K562 (cell line): ENCODE measurements around the gene ERC2. TPM values are rescaled to one million over a fixed set of nuclear protein-coding genes. Genes with fewer than 3 reads are reported as not detected.

Source experiments
- ATAC-seq: fragments of 200-7000 bp; cut with Tn5 transposase; 3 replicates; pipeline ENCODE4 v1.9.1; 2020; ENCODE audit warnings: moderate library complexity
- BruUV-seq: library from RNA; stranded (reverse); fragments of 400-500 nt; replicated peaks from 2 replicates; lab custom pipeline; 2021; lab: Mats Ljungman, UMichigan
- CTCF ChIA-PET: fragments of 300-600 bp; formaldehyde crosslinking; extraction: SDS; loops from one replicate; lab custom pipeline; 2021; ENCODE audit warnings: low intra/inter-chr PET ratio; lab: Yijun Ruan, JAX
- POLR2A ChIA-PET: fragments of 300-600, 350-650 bp; sonication (Branson Sonifier 250); formaldehyde crosslinking; extraction: SDS; loops from one replicate; lab custom pipeline; 2021; ENCODE audit warnings: antibody characterized with exemption, inconsistent platforms; lab: Yijun Ruan, JAX
- DNase-seq, 4 experiments: peaks; one replicate each; pipeline versions ENCODE4 v3.0.0 to v3.0.0-alpha.2; 2011 to 2018; ENCODE audit warnings: low spot score in 3 of 4, mixed read lengths in 3 of 4; ENCODE audit errors: extremely low read depth in 1 of 4
- FAIRE-seq: peaks from 2 replicates; lab custom pipeline; 2011; peaks lifted over from hg19 to GRCh38; lab: Jason Lieb, UNC
- H2AFZ ChIP-seq: 2 replicates; pipeline ENCODE4 v1.6.0; 2011; ENCODE audit warnings: low read depth, low read length, control low read depth, inconsistent platforms
- H3K27ac ChIP-seq: fragments of 200-600 bp; 3 replicates; pipeline ENCODE4 v1.8.0; 2011; ENCODE audit warnings: low read depth, mild to moderate bottlenecking, control low read depth, inconsistent platforms, low read length, moderate library complexity, mixed read lengths; ENCODE audit errors: extremely low read depth
- H3K27me3 ChIP-seq, 2 experiments: fragments of 300-600 bp in 1 of 2; 2 replicates in 1 of 2; 3 replicates in 1 of 2; pipeline versions ENCODE4 v1.6.0 to v1.8.0; 2011; ENCODE audit warnings: inconsistent platforms in 2 of 2, low read length in 2 of 2, mild to moderate bottlenecking in 1 of 2, mixed read lengths in 1 of 2, moderate library complexity in 1 of 2; ENCODE audit not compliant: control insufficient read depth in 2 of 2, insufficient read depth in 2 of 2
- H3K36me3 ChIP-seq: fragments of 300-600 bp; 3 replicates; pipeline ENCODE4 v1.8.0; 2011; ENCODE audit warnings: mild to moderate bottlenecking, low read length, inconsistent platforms; ENCODE audit not compliant: control insufficient read depth, insufficient read depth
- H3K4me1 ChIP-seq, 2 experiments: fragments of 200-600 bp in 1 of 2; replicated peaks in 1 of 2; 2 replicates in 1 of 2; 3 replicates in 1 of 2; pipeline versions ENCODE4 v1.5.1 to v1.8.0; 2011; ENCODE audit warnings: inconsistent platforms in 2 of 2, low read length in 2 of 2, mild to moderate bottlenecking in 1 of 2, mixed read lengths in 1 of 2, moderate library complexity in 1 of 2; ENCODE audit not compliant: control insufficient read depth in 2 of 2, insufficient read depth in 2 of 2
- H3K4me2 ChIP-seq: 2 replicates; pipeline ENCODE4 v1.6.1; 2011; ENCODE audit warnings: low read length, control low read depth, inconsistent platforms, mixed read lengths; ENCODE audit not compliant: insufficient read depth
- H3K4me3 ChIP-seq: fragments of 200-600 bp; sonication (generic), shearing (Covaris generic); 2 replicates; pipeline ENCODE4 v1.5.1; 2016; ENCODE audit warnings: control low read depth, inconsistent platforms
- H3K79me2 ChIP-seq: fragments of 200-600 bp; 3 replicates; pipeline ENCODE4 v1.8.0; 2011; ENCODE audit warnings: low read length, inconsistent platforms; ENCODE audit not compliant: control insufficient read depth, insufficient read depth
- H3K9ac ChIP-seq, 2 experiments: 2 replicates each; pipeline versions ENCODE4 v1.6.0 to v1.6.1; 2011; ENCODE audit warnings: low read depth in 2 of 2, low read length in 2 of 2, control low read depth in 1 of 2, inconsistent platforms in 1 of 2, mild to moderate bottlenecking in 1 of 2, mixed read lengths in 1 of 2; ENCODE audit not compliant: insufficient read depth in 1 of 2
- H3K9me1 ChIP-seq: one replicate; pipeline ENCODE4 v1.6.0; 2011; ENCODE audit warnings: inconsistent platforms, mild to moderate bottlenecking, low read length, moderate library complexity; ENCODE audit not compliant: control insufficient read depth, insufficient read depth
- H3K9me3 ChIP-seq: replicated peaks from 2 replicates; pipeline ENCODE4 v1.5.1; 2011; ENCODE audit warnings: low read depth, low read length, inconsistent platforms; ENCODE audit not compliant: control insufficient read depth, insufficient read depth
- H4K20me1 ChIP-seq: replicated peaks from 2 replicates; pipeline ENCODE4 v1.6.1; 2011; ENCODE audit warnings: low read length, inconsistent platforms, mixed read lengths; ENCODE audit not compliant: control insufficient read depth, insufficient read depth
- ARID1B ChIP-seq: fragments of 450-650 bp; IDR thresholded peaks from 2 replicates; pipeline ENCODE4 v1.6.1; 2016; ENCODE audit warnings: antibody characterized with exemption, mild to moderate bottlenecking, inconsistent platforms
- BHLHE40 ChIP-seq: IDR thresholded peaks from 2 replicates; pipeline ENCODE4 v1.6.1; 2011; ENCODE audit warnings: low read length, improper control_type of control experiment
- CBX1 ChIP-seq: sonication (generic); IDR thresholded peaks from 2 replicates; pipeline ENCODE4 v1.6.1; 2016; ENCODE audit warnings: antibody characterized with exemption, low read depth, mild to moderate bottlenecking
- CEBPB ChIP-seq: fragments of 450-650 bp; IDR thresholded peaks from 2 replicates; pipeline ENCODE4 v1.6.1; 2016; ENCODE audit warnings: missing genetic modification characterization, missing compliant biosample characterization
- GATAD2A ChIP-seq: fragments of 450-650 bp; IDR thresholded peaks from 2 replicates; pipeline ENCODE4 v1.6.1; 2017
- HNRNPK ChIP-seq: fragments of 200-400 bp; formaldehyde crosslinking; IDR thresholded peaks from one replicate; pipeline ENCODE4 v1.6.1; 2018; ENCODE audit warnings: mild to moderate bottlenecking, low read depth, low read length; ENCODE audit not compliant: poor library complexity, severe bottlenecking
- RBM34 ChIP-seq: fragments of 200-400 bp; formaldehyde crosslinking; IDR thresholded peaks from 2 replicates; pipeline ENCODE4 v1.6.1; 2018; ENCODE audit warnings: low read length, borderline replicate concordance; ENCODE audit not compliant: insufficient read depth
- TEAD4 ChIP-seq, 2 experiments: sonication (generic) in 1 of 2; formaldehyde crosslinking in 1 of 2; IDR thresholded peaks; 2 replicates each; pipeline versions ENCODE4 v1.6.1 to v1.8.0; 2012 to 2022; ENCODE audit warnings: borderline replicate concordance in 1 of 2, inconsistent platforms in 1 of 2, low read length in 1 of 2, mild to moderate bottlenecking in 1 of 2, missing genetic modification reagents in 1 of 2
- WGBS: fragments of 100-300 bp; shearing (Covaris generic); methylation state at CpG from one replicate; pipeline ENCODE4 v1.1.6; 2016; ENCODE audit warnings: low coverage, mixed read lengths; ENCODE audit not compliant: insufficient coverage; ENCODE audit errors: missing lambda C conversion rate; 5-methylcytosine and 5-hydroxymethylcytosine counted together
- in situ Hi-C: fragments of 300-500 bp; cut with MboI; formaldehyde crosslinking; loops from 4 replicates; pipeline ENCODE4 v1.15.0; 2018; ENCODE audit warnings: inconsistent platforms, mixed read lengths
- intact Hi-C: fragments of 100-400 bp; cut with micrococcal nuclease; formaldehyde crosslinking; loops from 2 replicates; pipeline ENCODE4 v1.14.2; 2022
- polyA plus RNA-seq, 8 experiments: library from polyadenylated mRNA; depleted of rRNA in 4 of 8; stranded (reverse) in 5 of 8; unstranded in 3 of 8; fragments of >200 nt; fragmentation: Nextera tagmentation in 2 of 8; fragmentation: Illumina TruSeq in 1 of 8; extraction: Ambion mirVana in 2 of 8; extraction: Trizol in 1 of 8; gene quantifications; 2 replicates each; pipeline versions ENCODE4 v1.2.1 to v1.2.3, GENCODE V29; 2011 to 2014; ENCODE audit warnings: inconsistent platforms in 1 of 8, missing spikeins in 1 of 8
- total RNA-seq, 7 experiments: library from RNA; depleted of rRNA in 6 of 7; stranded (reverse); fragments of >200 nt in 6 of 7; fragmentation: Illumina TruSeq in 2 of 7; extraction: Trizol in 2 of 7; gene quantifications; 2 replicates each; pipeline versions ENCODE4 v1.2.1 to v1.2.3, GENCODE V29; 2011 to 2021; ENCODE audit warnings: low replicate concordance in 1 of 7
- TF ChIP-seq, protein P1 (sequence below), 2 experiments: fragments of 450-650 bp; IDR thresholded peaks; 2 replicates each; pipeline ENCODE4 v1.6.1; 2016
- TF ChIP-seq, protein P2 (sequence below), 2 experiments: IDR thresholded peaks in 1 of 2; conservative IDR thresholded peaks in 1 of 2; 2 replicates each; pipeline ENCODE4 v1.6.1; 2016; ENCODE audit warnings: low read depth in 2 of 2, mild to moderate bottlenecking in 1 of 2, missing compliant biosample characterization in 1 of 2, missing genetic modification characterization in 1 of 2, moderate library complexity in 1 of 2

ERC2 gene
- total and polyA plus RNA-seq, 9 of the 15 experiments (the other 6 are each of a cell fraction or from before 2014, with no cell fraction given) = 0.04 to 0.18 (median 0.07) TPM; not detected in 2

DNA sequence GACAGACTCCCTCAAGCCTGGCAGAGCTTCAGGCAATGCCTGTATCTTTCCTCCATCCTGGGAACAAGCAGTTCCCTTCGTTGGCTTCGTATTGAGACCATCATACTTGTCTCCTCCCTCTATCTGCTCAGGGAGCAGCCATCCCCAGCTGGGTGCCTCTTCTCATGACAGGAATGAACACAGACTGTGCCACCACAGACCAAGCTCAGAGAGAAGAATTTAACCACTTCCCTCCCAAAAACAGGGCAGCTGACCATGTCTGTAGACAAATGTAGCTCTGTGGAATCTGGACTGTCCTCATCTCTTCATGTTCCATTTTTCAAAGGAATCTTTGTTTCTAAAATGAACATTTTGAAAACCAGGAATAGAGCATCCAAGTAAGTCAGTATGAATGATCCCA, 245.4 kb downstream of the ERC2 start:
- no peak overlapping the region for H3K27ac ChIP-seq
- no peaks in the 10 kb centered on the region for H3K36me3 ChIP-seq
- no peak overlapping the region for H2AFZ ChIP-seq
- H3K9me3 ChIP-seq = no peaks in the 10 kb centered on the region
- in situ Hi-C loops = no loop called here
- ChIA-PET CTCF (no interaction called here), POLR2A (no interaction called here)
- intact Hi-C loops = no loop called here
- no peak for DNase-seq
- no peak for TF ChIP-seq RBM34
- TF ChIP-seq, protein P1, sequence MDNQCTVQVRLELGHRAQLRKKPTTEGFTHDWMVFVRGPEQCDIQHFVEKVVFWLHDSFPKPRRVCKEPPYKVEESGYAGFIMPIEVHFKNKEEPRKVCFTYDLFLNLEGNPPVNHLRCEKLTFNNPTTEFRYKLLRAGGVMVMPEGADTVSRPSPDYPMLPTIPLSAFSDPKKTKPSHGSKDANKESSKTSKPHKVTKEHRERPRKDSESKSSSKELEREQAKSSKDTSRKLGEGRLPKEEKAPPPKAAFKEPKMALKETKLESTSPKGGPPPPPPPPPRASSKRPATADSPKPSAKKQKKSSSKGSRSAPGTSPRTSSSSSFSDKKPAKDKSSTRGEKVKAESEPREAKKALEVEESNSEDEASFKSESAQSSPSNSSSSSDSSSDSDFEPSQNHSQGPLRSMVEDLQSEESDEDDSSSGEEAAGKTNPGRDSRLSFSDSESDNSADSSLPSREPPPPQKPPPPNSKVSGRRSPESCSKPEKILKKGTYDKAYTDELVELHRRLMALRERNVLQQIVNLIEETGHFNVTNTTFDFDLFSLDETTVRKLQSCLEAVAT (IDR thresholded peaks at IDR 0.05) = no peak
- TF ChIP-seq TEAD4 (IDR thresholded peaks at IDR 0.05; ENCODE audit: low read length) = no peak
- no peak for TF ChIP-seq TEAD4 (CRISPR knock-in tag; IDR thresholded peaks at IDR 0.05; ENCODE audit: borderline replicate concordance)
- no peak for TF ChIP-seq HNRNPK
- TF ChIP-seq BHLHE40 = no peak
- no peak for TF ChIP-seq ARID1B
- TF ChIP-seq, protein P2, sequence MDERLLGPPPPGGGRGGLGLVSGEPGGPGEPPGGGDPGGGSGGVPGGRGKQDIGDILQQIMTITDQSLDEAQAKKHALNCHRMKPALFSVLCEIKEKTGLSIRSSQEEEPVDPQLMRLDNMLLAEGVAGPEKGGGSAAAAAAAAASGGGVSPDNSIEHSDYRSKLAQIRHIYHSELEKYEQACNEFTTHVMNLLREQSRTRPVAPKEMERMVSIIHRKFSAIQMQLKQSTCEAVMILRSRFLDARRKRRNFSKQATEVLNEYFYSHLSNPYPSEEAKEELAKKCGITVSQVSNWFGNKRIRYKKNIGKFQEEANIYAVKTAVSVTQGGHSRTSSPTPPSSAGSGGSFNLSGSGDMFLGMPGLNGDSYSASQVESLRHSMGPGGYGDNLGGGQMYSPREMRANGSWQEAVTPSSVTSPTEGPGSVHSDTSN (CRISPR knock-in tag; IDR thresholded peaks at IDR 0.05; ENCODE audit: low read depth) = no peak
- TF ChIP-seq, protein P2 (tag; conservative IDR thresholded peaks at IDR 0.05; ENCODE audit: low read depth) = no peak
- no peak for TF ChIP-seq GATAD2A
- no peak for TF ChIP-seq CEBPB (tag)
- no peak for TF ChIP-seq CBX1
- WGBS = no CpG with 5 or more reads among the region's 2 CpGs
- no peaks in the 10 kb centered on the region for H3K9me1 ChIP-seq
- FAIRE-seq = no peak
- no peak overlapping the region for H3K4me2 ChIP-seq
- no peaks in the 10 kb centered on the region for H4K20me1 ChIP-seq
- ATAC-seq = no peak
- H3K27me3 ChIP-seq = no peaks in the 10 kb centered on the region
- no TSS peak for BruUV-seq
- H3K9ac ChIP-seq = no peak overlapping the region
- no peak overlapping the region for H3K4me3 ChIP-seq
- H3K79me2 ChIP-seq = no peaks in the 10 kb centered on the region
- H3K4me1 ChIP-seq = no peaks in the 10 kb centered on the region
